ENCODE measurements around the gene PHLDB1.
"Not testable (repeated sequence)": the region's sequence is repeated elsewhere in the genome, so short reads cannot be mapped to it uniquely, and the experiment has no call there.

Gene PHLDB1

GRCh38 chr11:118660681-118661424, 53.4 kb downstream of the PHLDB1 start:
- DNase-seq = no peak

- no peak for DNase-seq
These were observed 54.2 kb downstream of the PHLDB1 start for GRCh38 chr11:118661425-118662301.

- no peak for DNase-seq
These were observed 55.2 kb downstream of the PHLDB1 start for GRCh38 chr11:118662401-118663271.

GRCh38 chr11:118663381-118663780, 56.0 kb downstream of the PHLDB1 start:
- no peak for DNase-seq

GRCh38 chr11:118663902-118664301, 56.5 kb downstream of the PHLDB1 start:
- no peak for DNase-seq

GRCh38 chr11:118666371-118666770, 59.0 kb downstream of the PHLDB1 start:
- no peak for DNase-seq

- no peak for DNase-seq
These were observed 62.6 kb downstream of the PHLDB1 start for GRCh38 chr11:118670063-118670462.

GRCh38 chr11:118671254-118671653, 63.8 kb downstream of the PHLDB1 start:
- DNase-seq = no peak

- no peak for DNase-seq
These were observed 65.4 kb downstream of the PHLDB1 start for GRCh38 chr11:118672846-118673245.

GRCh38 chr11:118673361-118674081, 66.1 kb downstream of the PHLDB1 start:
- no peak for DNase-seq

- DNase-seq = no peak
These were observed 66.6 kb downstream of the PHLDB1 start for GRCh38 chr11:118674082-118674435.

- no peak for DNase-seq
These were observed 70.6 kb downstream of the PHLDB1 start for GRCh38 chr11:118677977-118678376.

- not testable (repeated sequence) for DNase-seq
These were observed 71.5 kb downstream of the PHLDB1 start for GRCh38 chr11:118678908-118679307.

- DNase-seq = no peak
These were observed 72.1 kb downstream of the PHLDB1 start, which contains the start of gene TREH for GRCh38 chr11:118679483-118679882. Gene TREH (minus strand): TSS chr11:118679650. CDS start chr11:118679627, 23 bp downstream.

- DNase-seq = no peak
These were observed 75.0 kb downstream of the PHLDB1 start for GRCh38 chr11:118682372-118682771.

GRCh38 chr11:118682939-118683338, 75.5 kb downstream of the PHLDB1 start:
- not testable (repeated sequence) for DNase-seq

- no peak for DNase-seq
These were observed 76.8 kb downstream of the PHLDB1 start for GRCh38 chr11:118684187-118684586.

GRCh38 chr11:118687906-118688305, 80.5 kb downstream of the PHLDB1 start:
- DNase-seq = no peak

GRCh38 chr11:118688339-118688738, 80.9 kb downstream of the PHLDB1 start:
- DNase-seq = not testable (repeated sequence)

- no peak for DNase-seq
These were observed 81.6 kb downstream of the PHLDB1 start for GRCh38 chr11:118688851-118689502.

GRCh38 chr11:118689503-118689851, 82.1 kb downstream of the PHLDB1 start:
- DNase-seq = no peak
